ENCODE data around the gene PAPPA2.
"Not testable (repeated sequence)": the region's sequence is repeated elsewhere in the genome, so short reads cannot be mapped to it uniquely, and the experiment has no call there.

The PAPPA2 gene

GRCh38 chr1:176462674-176463378 is at the start of gene PAPPA2:
Gene PAPPA2 (plus strand): TSS chr1:176463175. CDS start chr1:176556323, 93,148 bp downstream.
- no peak for DNase-seq (ENCODE audit: low read depth in 3 of 3)

DNA sequence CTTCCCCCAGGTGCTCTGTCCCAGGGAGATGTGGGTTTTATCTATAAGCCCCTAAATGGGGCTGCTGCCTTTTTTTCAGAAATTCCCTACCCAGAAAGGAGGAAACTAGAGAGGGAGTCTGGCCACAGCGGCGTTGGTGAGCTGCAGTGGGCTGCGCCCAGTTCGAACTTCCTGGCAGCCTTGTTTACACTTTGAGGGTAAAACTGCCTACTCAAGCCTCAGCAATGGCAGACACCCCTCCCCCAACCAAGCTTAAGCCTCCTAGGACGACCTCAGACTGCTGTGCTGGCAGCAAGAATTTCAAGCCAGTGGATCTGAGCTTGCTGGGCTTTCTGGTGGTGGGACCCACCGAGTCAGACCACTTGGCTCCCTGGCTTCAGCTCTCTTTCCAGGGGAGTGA is 46.2 kb upstream of the PAPPA2 start:
- no peak for DNase-seq (ENCODE audit: low read depth in 3 of 3)

DNA sequence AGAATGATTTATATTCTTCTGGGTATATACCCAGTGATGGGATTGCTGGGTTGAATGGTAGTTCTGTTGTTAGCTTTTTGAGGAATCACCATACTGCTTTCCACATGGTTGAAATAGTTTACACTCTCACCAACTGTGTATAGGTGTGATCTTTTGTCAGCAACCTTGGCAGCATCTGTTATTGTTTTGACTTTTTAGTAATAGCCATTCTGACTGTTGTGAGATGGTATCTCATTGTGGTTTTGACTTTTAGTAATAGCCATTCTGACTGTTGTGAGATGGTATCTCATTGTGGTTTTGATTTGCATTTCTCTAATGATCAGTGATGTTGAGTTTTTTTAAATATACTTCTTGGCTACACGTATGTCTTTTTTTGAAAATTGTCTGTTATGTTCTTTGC is 43.4 kb upstream of the PAPPA2 start:
- DNase-seq (ENCODE audit: low read depth in 3 of 3): not testable (repeated sequence)

DNA sequence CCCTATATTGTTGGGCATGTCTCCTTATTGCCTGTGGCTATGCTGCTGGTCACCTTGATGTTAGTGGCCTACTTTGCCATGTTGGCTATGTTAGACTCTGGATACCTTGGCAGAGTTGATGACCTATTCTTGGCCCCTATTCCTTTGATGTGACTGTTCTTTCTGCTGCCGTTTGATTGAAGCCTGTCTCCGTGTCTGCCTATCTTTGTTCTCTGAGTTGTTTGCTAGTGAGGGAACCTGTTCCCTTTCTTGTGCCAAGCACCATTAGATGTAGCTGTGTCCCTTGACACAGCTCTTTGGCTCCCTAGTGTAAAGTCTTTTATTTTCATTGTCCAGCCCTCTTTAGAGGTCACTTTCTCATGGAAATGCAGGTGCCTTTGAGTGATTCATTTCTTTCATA is 28.7 kb upstream of the PAPPA2 start:
- no peak for DNase-seq (ENCODE audit: low read depth in 3 of 3)

GRCh38 chr1:176436251-176436650 is 26.7 kb upstream of the PAPPA2 start:
- no peak for DNase-seq (ENCODE audit: low read depth in 3 of 3)

DNA sequence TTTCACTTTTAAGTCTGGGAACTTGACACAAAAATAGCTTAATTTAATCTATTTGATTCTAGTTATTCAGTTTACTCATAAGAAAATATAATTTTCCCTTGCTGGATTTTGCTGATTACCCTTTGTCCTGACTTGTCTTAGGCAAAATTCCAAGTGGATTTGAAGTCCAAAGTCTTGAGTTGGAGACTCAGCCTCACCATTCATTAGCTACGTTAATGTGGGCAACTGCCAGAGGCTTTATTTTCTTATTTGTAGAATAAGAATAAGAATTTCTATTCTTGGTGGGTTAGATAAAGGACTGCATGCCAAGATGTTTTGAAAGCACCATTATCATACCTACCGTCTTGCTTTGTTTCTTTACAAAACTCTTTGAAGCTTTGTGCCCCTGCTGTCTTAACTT is 22.8 kb upstream of the PAPPA2 start:
- DNase-seq (ENCODE audit: low read depth in 3 of 3): no peak

DNA sequence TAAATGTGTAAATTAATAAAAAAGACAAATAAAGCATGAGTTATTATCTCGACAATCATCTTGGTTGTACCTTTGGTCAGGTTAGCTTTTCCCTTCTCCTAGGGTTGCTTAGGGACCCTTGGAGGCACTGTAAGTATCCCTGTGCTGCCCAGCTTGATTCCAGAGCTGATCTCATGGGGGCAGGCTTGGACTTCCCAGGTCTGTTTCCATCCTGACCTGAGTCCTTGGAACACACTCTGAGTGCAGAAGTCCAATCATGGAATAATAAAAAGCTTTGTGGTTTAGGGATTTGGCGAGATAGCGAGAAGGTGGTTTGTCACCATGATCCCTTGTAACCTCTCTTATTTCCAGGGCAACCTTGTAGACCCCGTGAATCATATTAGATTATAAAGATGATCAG is 18.7 kb upstream of the PAPPA2 start:
- DNase-seq (ENCODE audit: low read depth in 3 of 3): no peak

GRCh38 chr1:176445402-176445801 is 17.6 kb upstream of the PAPPA2 start:
- no peak for DNase-seq (ENCODE audit: low read depth in 3 of 3)

- DNase-seq (ENCODE audit: low read depth in 3 of 3): no peak
These were observed 14.6 kb upstream of the PAPPA2 start for GRCh38 chr1:176448340-176448739.

GRCh38 chr1:176450526-176450925 is 12.4 kb upstream of the PAPPA2 start:
- DNase-seq (ENCODE audit: low read depth in 3 of 3): no peak

DNA sequence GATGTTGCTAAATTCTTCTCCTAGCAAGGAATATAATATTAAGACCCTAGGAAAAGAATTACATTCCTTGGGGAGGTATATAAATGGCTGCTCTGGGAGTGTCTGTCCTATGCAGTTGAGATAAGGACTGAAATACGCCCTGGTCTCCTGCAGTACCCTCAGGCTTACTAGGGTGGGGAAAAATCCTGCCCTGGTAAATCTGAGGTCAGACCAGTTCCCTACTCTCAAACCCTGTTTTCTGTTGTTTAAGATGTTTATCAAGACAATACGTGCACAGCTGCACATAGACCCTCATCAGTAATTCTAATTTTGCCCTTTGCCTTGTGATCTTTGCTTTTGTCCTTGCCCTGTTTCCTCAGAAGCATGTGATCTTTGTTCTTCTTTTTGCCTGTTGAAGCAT is 11.2 kb upstream of the PAPPA2 start:
- not testable (repeated sequence) for DNase-seq (ENCODE audit: low read depth in 3 of 3)

DNA sequence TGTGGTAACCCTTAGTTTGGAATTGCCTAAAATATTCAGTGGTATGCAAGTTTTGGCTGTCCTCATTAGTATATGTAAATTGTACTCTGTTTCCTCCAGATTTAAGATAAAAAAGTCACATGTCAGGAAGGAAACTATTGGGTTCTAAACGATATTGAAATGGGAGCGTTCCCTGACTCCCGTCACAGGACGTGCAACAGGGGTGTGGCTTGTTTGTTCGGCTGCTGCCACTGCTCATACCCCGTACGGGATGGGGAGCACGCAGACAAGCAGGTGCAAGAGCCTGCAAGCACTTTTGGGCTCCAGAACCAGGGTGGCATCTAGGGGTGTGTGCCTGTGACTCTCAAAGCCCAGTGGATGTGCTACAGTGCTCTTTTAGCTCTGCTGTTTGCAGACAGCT is 6.2 kb upstream of the PAPPA2 start:
- no peak for DNase-seq (ENCODE audit: low read depth in 3 of 3)

- no peak for DNase-seq (ENCODE audit: low read depth in 3 of 3)
These were observed 2.2 kb upstream of the PAPPA2 start for GRCh38 chr1:176460544-176461336.

DNA sequence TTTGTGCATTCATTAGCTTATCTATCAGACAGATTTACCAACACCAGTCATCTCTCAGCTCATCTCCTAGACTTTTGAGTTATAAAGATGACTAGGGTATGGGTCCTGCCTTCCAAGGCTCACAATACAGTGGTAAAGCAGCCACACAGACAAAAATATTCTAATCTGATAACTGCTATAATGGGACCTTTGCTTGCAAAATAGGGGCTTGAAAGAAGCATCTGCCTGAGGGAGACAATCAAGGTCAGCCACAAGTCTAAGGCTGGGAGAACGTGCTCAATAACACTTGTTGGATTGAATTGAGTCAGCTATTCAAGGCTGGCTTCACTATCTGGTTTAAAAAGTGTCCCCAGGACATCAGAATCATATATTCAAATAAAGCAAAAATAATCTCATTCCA is 1.4 kb upstream of the PAPPA2 start:
- no peak for DNase-seq (ENCODE audit: low read depth in 3 of 3)

GRCh38 chr1:176466514-176466913 is 3.5 kb downstream of the PAPPA2 start:
- DNase-seq (ENCODE audit: low read depth in 3 of 3): no peak

DNA sequence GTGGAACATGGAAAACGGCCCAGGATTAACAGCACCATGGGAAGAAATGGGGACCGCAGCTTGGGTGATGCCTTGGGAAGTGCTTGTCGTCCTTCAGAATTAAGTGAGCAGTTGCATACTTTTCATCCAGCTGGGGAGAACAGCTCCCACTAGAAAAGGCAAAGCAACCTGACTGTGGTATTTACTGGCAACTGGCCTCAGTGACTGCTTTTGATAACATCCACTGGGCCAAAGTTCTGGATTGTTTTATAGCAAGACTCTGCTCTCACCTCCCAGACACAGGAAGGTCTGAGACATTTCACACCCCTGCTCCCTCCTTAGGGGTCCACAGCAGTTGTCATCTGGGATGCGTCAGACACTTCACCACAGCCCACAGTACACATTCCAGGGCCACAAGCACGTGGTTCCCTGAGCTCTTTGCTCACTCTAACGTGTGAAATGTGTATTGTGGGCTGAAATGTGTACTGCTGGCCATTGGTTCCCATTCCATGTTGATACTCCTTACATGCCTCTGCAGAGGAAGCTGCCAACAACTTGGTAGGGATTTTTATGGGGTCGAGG is 6.6 kb downstream of the PAPPA2 start:
- no peak for DNase-seq (ENCODE audit: low read depth in 3 of 3)

- no peak for DNase-seq (ENCODE audit: low read depth in 3 of 3)
These were observed 8.6 kb downstream of the PAPPA2 start for GRCh38 chr1:176471338-176472121.

DNA sequence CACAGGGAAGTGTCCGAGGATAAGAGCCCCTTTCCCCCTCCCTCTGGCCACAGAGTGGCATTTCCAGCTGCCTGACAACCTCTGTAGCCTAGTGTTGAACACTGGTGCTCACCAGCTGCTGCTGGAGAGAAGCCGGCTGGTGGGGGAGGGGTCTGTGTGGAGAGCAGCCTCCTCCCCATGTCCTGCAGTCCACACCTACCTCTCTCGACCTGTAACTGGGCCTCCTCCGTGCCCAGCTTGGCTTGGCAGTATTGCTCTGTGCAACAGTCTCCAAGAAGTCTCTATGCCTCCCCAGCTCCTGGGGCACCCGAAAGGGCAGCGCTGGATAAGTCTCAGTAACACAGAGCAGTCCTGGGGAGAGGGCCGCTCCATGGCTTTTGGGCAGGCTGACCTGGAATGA is 17.0 kb downstream of the PAPPA2 start:
- no peak for DNase-seq (ENCODE audit: low read depth in 3 of 3)

DNA sequence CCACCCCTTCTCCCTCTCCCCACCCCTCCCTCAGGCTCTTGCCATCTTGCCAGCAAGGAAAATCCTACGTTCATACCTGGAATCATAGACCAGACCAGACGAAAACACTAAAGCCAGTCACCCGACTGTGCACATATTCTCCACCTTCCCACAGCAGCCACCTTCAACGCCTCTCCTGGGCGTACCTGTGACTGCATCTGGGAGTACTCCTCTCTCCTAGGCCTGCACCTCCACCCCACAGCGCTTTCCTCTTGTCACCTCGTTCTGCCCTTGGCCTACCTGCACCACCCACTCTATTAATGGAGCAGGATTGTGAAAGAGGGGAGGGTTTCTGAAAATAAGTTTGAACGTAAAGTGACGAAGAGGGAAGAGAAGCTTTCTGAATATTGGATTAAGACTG is 17.8 kb downstream of the PAPPA2 start:
- DNase-seq (ENCODE audit: low read depth in 3 of 3): no peak

DNA sequence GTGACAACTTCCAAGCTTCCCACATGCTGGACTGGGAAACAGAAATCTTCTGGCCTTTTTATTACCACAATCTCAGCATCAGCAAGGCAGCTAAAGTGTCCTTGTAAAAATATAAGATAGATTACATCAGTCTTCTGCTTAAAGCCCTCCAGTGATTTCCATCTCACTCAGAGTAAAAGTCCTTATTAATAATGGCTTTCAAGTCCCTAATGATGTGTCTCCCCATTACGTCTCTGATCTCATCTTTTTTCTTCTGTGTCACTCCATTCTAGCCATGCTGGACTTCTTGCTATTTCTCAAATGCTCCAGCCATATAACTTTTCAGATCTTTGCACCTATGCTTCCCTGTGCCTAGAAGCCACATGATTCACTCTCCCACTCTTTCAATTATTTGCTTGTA is 22.1 kb downstream of the PAPPA2 start:
- DNase-seq (ENCODE audit: low read depth in 3 of 3): no peak

GRCh38 chr1:176494436-176494835 is 31.5 kb downstream of the PAPPA2 start:
- no peak for DNase-seq (ENCODE audit: low read depth in 3 of 3)

- no peak for DNase-seq (ENCODE audit: low read depth in 3 of 3)
These were observed 36.7 kb downstream of the PAPPA2 start for GRCh38 chr1:176499671-176500070.
